ENCODE measurements around the gene CAND2. TPM values are rescaled to one million over a fixed set of nuclear protein-coding genes. Genes with fewer than 3 reads are reported as not detected.

Gene CAND2
- total and polyA plus RNA-seq, 9 of the 15 experiments (the other 6 are each of a cell fraction or from before 2014, with no cell fraction given), result 0.91 to 14.9 (median 4.3) TPM

DNA sequence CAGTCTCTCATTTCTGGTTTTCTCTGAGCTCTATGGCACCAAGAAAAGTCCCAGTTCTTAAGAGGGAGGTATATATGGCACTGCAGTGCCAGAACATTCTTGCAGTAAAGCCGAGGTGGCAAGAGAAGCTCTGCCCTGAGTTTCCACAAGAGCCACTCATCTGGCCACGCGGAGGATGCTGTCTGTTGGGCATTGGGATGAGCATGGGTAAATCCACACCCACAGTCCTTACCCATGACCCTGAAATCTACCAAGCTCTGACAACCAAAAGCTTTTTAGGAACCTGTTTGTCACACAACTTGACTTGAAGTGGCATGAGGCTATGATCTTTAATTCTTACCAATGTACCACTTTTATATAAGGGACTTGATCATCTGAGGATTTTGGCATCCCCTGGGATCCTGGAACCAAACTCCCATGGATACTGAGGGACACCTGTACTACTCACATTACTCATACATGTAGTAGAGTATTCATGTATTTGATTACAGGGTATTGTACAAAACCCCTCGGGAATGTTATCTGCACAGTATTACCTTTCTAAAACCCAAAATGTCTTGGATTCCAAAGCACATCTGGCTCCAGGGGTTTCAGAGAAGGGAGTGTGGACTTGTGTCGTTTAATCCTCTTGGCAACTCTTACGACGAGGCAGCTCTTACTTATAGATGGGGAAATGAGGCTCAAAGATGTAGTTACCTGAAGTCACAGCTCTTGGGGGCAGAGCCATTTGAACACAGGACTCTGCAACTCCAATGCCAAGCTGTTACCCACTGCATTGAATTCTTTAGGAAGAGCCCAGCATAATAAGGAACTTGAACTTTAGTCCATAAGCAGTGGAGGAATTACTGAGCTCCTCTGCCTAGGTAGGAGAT is 36.1 kb downstream of the CAND2 start (continued):
- TF ChIP-seq, protein P1, sequence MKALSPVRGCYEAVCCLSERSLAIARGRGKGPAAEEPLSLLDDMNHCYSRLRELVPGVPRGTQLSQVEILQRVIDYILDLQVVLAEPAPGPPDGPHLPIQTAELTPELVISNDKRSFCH (CRISPR knock-in tag; IDR thresholded peaks at IDR 0.05), result no peak
- TF ChIP-seq, protein P1 (tag; IDR thresholded peaks at IDR 0.05), result no peak
- 0 out of 2 replicates have a peak, but pooled peaks have one; percentile 47 for TF ChIP-seq FOXK1 (CRISPR knock-in tag; IDR thresholded peaks at IDR 0.05; ENCODE audit: borderline replicate concordance)
- TF ChIP-seq CHCHD3 (CRISPR knock-in tag; IDR thresholded peaks at IDR 0.05), result 0 out of 2 replicates have a peak, but pooled peaks have one; percentile 8
- TF ChIP-seq SIRT6 (IDR thresholded peaks at IDR 0.05; ENCODE audit: low read depth, low read length), result peak; percentile 23
- peak; percentile 24 for TF ChIP-seq SUPT5H (IDR thresholded peaks at IDR 0.05)
- TF ChIP-seq, protein P2, sequence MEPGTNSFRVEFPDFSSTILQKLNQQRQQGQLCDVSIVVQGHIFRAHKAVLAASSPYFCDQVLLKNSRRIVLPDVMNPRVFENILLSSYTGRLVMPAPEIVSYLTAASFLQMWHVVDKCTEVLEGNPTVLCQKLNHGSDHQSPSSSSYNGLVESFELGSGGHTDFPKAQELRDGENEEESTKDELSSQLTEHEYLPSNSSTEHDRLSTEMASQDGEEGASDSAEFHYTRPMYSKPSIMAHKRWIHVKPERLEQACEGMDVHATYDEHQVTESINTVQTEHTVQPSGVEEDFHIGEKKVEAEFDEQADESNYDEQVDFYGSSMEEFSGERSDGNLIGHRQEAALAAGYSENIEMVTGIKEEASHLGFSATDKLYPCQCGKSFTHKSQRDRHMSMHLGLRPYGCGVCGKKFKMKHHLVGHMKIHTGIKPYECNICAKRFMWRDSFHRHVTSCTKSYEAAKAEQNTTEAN (CRISPR knock-in tag; IDR thresholded peaks at IDR 0.05), result 0 out of 2 replicates have a peak, but pooled peaks have one; percentile 60
- TF ChIP-seq, protein P3, sequence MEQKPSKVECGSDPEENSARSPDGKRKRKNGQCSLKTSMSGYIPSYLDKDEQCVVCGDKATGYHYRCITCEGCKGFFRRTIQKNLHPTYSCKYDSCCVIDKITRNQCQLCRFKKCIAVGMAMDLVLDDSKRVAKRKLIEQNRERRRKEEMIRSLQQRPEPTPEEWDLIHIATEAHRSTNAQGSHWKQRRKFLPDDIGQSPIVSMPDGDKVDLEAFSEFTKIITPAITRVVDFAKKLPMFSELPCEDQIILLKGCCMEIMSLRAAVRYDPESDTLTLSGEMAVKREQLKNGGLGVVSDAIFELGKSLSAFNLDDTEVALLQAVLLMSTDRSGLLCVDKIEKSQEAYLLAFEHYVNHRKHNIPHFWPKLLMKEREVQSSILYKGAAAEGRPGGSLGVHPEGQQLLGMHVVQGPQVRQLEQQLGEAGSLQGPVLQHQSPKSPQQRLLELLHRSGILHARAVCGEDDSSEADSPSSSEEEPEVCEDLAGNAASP (IDR thresholded peaks at IDR 0.05), result no peak
- TF ChIP-seq NR2F6 (CRISPR knock-in tag; IDR thresholded peaks at IDR 0.05), result no peak
- TF ChIP-seq, protein P4, sequence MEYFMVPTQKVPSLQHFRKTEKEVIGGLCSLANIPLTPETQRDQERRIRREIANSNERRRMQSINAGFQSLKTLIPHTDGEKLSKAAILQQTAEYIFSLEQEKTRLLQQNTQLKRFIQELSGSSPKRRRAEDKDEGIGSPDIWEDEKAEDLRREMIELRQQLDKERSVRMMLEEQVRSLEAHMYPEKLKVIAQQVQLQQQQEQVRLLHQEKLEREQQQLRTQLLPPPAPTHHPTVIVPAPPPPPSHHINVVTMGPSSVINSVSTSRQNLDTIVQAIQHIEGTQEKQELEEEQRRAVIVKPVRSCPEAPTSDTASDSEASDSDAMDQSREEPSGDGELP (CRISPR knock-in tag; IDR thresholded peaks at IDR 0.05; ENCODE audit: borderline replicate concordance), result no peak
- TF ChIP-seq MAFF (IDR thresholded peaks at IDR 0.05; ENCODE audit: low read length), result no peak
- TF ChIP-seq POLR2H (tag; IDR thresholded peaks at IDR 0.05; ENCODE audit: low read depth), result 0 out of 2 replicates have a peak, but pooled peaks have one; percentile 23
- TF ChIP-seq, protein P5, sequence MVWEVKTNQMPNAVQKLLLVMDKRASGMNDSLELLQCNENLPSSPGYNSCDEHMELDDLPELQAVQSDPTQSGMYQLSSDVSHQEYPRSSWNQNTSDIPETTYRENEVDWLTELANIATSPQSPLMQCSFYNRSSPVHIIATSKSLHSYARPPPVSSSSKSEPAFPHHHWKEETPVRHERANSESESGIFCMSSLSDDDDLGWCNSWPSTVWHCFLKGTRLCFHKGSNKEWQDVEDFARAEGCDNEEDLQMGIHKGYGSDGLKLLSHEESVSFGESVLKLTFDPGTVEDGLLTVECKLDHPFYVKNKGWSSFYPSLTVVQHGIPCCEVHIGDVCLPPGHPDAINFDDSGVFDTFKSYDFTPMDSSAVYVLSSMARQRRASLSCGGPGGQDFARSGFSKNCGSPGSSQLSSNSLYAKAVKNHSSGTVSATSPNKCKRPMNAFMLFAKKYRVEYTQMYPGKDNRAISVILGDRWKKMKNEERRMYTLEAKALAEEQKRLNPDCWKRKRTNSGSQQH (CRISPR knock-in tag; IDR thresholded peaks at IDR 0.05), result 0 out of 2 replicates have a peak, but pooled peaks have one; percentile 56
- no peak for TF ChIP-seq GATAD2B (IDR thresholded peaks at IDR 0.05; ENCODE audit: borderline replicate concordance)
- TF ChIP-seq, protein P6, sequence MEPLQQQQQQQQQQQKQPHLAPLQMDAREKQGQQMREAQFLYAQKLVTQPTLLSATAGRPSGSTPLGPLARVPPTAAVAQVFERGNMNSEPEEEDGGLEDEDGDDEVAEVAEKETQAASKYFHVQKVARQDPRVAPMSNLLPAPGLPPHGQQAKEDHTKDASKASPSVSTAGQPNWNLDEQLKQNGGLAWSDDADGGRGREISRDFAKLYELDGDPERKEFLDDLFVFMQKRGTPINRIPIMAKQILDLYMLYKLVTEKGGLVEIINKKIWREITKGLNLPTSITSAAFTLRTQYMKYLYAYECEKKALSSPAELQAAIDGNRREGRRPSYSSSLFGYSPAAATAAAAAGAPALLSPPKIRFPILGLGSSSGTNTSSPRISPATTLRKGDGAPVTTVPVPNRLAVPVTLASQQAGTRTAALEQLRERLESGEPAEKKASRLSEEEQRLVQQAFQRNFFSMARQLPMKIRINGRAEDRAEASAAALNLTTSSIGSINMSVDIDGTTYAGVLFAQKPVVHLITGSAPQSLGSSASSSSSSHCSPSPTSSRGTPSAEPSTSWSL (CRISPR knock-in tag; IDR thresholded peaks at IDR 0.05; ENCODE audit: borderline replicate concordance), result no peak
- 0 out of 4 replicates have a peak, but pooled peaks of 1 of the 2 experiments have one; percentile 24 for TF ChIP-seq SIN3A (IDR thresholded peaks at IDR 0.05; ENCODE audit: borderline replicate concordance in 2 of 2, control insufficient read depth in 1 of 2, low read depth in 2 of 2, low read length in 2 of 2)
- TF ChIP-seq EP300 (IDR thresholded peaks at IDR 0.05; ENCODE audit: low read length), result no peak
- TF ChIP-seq NONO (IDR thresholded peaks at IDR 0.05; ENCODE audit: low read depth in 2 of 2, low read length in 1 of 2), result no peak
- peak; percentile 84 for TF ChIP-seq POLR2AphosphoS2 (IDR thresholded peaks at IDR 0.05; ENCODE audit: low read length)
- TF ChIP-seq CSDE1 (IDR thresholded peaks at IDR 0.05), result no peak

All from K562 (cell line).